HG03342 (cell line): ENCODE measurements around the gene FLT3.
"Not testable (repeated sequence)": the region's sequence is repeated elsewhere in the genome, so short reads cannot be mapped to it uniquely, and the experiment has no call there.

ENCODE experiments used
- ATAC-seq: cut with Tn5 transposase; IDR thresholded peaks from one replicate; pipeline ENCODE4 v1.9.1; 2021; ENCODE audit warnings: mild to moderate bottlenecking, moderate library complexity; ENCODE audit not compliant: unreplicated experiment

The FLT3 gene

DNA sequence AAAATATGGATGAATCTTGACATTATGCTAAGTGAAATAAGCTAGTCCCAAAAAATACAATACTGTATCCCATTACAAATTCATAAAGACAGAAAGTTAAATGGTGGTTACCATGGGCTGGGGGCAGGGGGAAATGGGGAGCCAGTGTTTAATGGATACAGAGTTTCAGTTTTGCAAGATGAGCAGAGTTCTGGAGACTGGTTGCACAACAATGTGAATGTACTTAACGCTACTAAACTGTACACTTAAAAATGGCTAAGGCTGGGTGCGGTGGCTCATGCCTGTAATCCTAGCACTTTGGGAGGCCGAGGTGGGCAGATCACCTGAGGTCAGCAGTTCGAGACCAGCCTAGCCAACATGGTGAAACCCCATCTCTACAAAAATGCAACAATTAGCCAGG lies 1.5 kb upstream of the FLT3 start:
- not testable (repeated sequence) for ATAC-seq

DNA sequence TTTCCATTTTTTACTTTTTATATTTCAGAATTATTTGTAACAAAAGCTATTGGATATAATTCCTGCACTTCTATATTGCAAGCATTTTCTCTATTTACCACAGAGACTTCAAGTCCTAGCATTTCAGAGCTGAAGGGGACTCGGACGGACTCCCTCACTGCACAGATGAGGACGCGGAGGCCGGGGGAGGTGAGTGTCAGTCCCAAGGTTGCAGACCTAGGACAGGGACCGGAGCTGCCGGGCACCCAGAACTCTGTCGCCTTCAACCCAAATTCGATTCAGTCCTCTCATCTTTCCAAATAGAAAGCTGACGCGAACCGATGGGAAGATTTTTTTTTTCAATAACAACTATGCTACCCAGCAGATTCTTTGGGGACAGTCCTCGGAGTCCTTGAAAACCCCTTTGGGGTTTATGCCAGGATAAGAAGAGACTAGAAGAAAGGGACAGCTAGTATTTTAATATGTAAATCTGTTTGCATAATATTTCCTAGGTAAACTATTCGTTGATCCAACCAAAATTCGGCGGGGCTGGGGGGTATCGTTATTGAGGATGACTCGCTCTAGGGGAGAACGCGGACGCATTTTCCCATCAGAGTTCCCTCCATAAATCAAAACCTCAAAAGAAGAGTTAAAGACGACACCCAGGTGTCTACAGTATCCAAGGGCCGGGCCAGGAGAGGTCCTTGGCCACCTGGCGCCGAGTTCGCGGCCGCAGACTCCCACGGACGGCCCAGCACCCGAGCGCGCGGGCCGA lies 803 bp downstream of the FLT3 start:
- ATAC-seq = no peak

DNA sequence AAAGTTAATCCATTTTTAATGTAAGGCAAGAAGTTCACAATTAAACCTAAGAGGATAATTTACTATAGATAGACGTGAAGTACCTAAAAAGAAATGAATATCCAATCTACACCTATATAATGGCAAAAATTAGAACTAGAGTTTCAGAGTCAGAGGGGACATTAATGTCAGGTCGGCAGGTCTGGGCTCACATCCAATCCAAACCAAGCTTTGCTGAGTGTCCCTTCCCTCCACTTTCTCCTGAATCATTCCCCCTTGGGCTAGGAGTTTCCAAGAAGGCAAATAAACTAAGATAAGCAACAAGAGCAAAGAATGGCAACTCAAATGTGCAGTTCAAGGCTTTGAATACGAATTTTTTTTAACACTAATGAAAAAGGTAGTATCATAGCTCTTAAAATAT lies 2.9 kb downstream of the FLT3 start:
- ATAC-seq = no peak

DNA sequence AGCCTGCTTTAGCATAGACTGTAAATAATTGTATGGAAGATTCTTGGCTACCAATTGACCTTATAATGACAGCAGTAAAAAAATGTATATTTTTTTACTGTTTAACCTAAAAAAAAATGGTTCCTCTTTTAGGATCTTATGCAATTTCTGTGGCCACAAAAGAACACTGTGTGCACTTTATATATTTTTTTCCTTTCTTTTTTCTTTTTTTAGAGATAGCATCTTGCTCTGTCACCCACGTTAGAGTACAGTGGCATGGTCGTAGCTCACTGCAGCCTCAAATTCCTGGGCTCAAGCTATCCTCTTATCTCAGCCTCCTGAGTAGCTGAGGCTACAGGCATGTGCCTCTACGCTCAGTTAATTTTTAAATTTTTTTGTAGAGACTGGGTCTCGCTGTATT lies 6.1 kb downstream of the FLT3 start:
- no peak for ATAC-seq

DNA sequence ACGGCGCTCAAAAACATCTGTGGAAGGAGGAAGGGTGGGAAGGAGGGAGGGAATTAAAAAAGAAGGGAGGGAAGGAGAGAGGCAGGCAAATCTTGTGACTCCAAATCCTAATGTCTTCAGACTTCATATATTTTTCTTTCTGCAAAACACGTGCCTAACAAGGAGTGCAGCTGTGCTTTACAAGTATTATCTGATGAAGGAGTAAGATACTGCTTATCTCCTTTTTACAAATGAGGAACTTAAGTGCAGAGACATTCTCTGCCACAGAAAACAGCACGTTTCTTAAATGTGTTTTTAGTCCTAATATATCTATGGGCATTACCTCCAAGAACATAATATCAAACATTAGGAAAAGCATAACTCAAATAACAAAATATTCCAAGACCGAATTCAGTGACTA lies 6.5 kb downstream of the FLT3 start:
- no peak for ATAC-seq

DNA sequence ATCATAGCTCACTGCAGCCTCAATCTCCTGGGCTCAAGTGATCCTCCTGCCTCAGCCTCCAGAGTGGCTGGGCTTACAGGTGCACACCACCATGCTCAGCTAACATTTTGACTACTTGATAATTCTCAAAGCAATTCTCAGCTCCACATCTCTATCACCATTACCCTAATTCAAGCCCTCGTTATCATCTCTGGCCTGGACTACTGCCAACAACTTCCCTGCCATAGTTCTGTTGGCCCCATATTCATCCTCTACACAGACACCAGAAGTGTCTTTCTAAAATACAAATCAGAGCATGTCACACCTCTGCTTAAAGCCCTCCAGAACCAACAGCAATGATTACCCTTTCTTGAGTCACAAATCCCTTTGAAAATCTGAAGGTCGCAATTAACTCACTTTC lies 7.9 kb downstream of the FLT3 start:
- ATAC-seq = no peak

DNA sequence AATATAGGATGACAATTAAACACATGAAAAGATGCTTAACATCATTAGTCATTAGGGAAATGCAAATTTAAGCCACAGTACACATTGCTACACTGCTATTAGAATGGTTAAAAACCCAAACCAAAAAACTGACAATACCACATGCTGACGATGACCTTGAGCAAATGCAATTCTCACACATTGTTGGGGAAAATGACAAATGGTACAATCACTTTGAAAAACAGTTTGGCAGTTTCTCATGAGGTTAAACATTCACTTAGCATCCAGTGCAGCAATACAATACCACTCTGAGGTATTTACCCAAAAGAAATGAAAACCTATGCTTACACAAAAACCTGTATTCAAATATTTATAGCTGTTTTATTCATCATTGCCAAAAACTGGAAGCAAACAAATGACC lies 11.3 kb downstream of the FLT3 start:
- ATAC-seq = no peak

DNA sequence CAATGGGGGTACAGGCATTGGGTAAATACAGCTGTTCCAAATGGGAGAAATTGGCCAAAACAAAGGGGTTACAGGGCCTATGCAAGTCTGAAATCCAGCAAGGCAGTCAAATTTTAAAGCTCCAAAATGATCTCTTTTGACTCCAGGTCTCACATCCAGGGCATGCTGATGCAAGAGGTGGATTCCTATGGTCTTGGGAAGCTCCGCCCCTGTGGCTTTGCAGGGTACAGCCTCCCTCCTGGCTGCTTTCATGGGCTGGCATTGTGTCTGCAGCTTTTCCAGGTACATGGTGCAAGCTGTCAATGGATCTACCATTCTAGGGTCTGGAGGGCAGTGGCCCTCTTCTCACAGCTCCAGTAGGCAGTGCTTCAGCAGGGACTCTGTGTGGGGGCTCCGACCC lies 22.6 kb downstream of the FLT3 start:
- not testable (repeated sequence) for ATAC-seq

DNA sequence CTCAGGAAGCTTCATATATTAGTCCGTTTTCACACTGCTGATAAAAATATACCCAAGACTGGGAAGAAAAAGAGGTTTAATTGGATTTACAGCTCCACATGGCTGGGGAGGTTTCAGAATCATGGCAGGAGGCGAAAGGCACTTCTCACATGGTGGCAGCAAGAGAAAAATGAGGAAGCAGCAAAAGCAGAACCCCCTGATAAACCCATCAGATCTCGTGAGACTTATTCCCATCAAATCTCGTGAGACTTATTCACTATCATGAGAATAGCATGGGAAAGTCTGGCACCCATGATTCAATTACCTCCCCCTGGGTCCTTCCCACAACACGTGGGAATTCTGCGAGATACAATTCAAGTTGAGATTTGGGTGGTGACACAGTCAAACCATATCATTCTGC lies 23.1 kb downstream of the FLT3 start:
- no peak for ATAC-seq

DNA sequence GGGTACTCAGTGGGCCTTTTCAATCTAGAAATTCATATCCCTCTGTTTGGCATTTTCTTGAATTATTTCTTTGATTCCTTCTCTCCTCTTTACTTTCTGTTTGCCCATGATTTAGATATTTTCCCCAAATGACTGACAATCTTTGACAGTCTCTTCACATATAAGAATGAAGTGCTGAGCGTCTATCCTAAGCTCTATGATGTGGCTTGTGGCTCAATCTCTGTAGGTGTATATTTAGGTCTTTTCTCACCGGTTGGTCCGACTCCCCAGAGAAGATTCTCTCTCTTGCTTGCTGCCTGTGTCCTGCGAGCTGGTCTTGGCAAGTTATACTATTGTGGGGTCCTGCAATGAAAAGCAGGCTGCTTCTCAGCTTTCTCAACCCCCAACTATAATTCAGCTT lies 29.0 kb downstream of the FLT3 start:
- no peak for ATAC-seq

DNA sequence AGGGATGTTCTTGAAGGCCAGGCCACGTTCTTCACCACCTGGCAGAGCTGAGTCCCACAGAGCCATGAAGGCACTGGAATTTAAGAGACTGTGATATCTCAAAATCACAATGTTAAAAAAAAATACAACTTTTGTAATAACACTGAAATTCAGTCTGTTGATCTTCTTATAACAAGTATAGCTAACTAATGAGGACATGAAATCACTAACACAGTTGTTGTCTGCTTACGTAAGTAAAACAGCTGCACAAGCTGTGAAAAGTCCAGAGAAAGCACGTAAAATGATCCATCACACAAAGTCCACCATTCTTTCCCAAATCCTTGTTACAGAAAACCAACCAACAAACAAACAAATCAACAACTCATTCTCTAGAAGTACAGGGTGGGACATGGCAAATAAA lies 32.9 kb downstream of the FLT3 start:
- no peak for ATAC-seq

DNA sequence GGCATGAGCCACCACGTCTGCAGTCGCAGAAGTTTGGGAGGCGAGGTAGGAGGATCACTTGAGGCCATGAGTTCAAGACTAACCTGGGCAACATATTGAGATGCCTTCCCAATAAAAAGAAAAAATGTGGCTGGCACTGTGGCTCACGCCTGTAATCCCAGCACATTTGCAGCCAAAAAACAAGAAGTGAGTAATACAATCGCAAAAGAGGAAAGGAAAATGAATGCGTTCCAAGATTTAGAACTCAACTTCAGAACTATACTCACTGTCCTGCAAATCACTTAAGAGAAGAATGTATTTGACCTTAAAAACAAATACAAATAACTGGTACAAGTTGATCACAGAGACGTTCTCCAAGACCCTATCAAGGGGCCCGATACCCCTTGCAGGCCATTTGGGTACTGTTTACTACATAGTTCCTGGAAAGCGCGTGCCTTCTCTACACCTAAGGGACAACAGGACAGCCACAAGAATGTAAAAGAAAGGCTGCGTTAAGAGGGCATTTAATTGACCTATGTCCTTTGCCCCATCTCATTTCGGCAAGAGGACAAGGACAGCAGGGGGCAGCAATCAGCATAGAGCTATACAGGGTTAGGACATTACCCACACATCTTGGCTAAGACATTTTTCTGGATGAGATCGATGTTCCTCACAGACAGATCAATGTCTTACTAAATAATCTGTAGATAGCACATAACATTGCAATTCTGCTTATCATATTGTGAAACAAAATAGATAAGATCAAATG lies 41.3 kb downstream of the FLT3 start:
- ATAC-seq = no peak

DNA sequence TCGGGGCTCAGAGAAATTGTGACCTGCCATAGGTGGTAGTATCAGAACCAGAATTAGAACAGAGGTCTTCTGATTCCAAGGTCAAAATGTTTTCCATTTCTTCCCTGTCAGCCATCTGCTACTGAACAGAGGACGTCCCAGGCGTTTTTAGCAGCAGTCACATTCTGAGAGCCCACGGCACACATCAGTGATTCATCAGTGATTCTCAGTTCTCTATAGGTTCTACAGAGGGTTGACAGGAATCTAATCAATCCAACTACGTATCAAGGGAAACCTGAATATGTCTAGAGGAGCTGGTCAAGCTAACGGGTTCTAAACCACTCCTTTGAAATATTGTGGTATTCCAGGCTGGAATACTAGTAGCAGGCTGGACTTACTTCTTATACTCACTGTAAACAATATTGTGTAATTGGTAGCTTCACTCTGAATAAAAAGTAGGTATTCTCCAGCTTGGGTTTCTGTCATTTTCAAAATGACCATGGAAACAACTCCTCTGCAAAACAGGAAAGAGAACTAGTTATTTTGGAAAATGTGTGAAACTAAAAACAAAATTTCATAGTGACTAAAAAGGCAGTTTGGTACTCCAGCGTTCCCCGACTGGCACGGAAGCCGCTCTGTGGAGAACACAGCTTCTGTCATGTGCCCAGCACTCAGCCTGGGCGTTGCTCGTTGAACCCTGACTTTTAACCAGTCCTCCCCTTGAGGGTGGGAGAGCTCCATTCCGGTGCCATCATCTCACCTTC lies 43.2 kb downstream of the FLT3 start:
- ATAC-seq = peak; percentile 70

DNA sequence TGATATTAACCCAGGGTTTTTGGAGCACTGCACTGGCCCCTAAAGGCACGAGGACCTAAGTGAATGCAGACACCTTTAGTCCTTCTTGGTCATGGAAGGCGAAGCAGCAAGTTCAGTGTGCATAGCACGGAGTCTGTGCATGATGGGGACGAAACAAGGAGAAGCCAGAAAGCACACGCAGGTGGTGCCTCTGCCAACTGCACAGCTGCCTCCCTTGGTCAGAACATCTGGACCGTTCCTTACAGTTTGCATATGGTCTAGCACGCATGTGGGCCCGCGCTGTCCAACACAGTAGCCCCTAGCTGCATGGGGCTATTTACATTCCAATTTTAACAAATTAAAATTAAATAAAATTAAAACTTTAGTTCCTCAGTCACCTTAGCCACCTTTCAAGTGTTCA lies 44.0 kb downstream of the FLT3 start:
- ATAC-seq = no peak

DNA sequence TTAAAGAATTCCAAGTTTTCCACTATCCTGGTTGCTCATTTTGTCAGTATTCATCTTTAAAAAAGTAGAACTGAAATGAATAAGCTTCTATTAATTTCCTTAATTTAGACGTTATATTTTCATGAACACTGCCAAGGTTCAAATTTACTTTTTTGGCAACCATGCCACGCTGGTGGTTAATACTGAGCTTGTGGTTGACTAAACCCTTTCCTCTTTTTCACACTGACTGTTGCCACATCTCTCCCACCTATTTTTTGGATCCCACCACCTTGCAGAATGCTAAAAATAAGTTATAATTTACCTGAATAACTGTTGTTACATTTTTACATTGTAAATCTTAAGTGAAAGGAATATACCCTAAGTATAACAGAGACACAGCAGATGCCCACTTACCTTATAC lies 45.0 kb downstream of the FLT3 start:
- ATAC-seq = no peak

DNA sequence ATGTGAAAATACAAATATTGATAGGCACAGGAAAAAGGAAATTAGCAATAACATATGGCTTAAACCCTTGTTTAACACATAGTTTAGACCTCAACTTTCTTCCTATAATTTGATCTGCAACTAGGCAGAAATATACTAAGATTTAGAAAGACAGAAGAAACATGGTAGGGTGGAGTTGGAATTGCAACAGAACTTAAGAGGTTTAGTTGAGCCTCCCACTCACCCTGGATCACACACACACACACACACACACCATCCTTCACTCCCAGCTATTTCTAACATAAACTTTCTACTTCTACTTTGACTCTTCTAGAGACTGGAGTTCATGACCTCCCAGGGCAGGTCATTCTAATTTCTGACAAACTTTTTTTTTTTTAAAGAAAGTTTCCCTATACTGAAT lies 47.4 kb downstream of the FLT3 start:
- ATAC-seq = no peak

DNA sequence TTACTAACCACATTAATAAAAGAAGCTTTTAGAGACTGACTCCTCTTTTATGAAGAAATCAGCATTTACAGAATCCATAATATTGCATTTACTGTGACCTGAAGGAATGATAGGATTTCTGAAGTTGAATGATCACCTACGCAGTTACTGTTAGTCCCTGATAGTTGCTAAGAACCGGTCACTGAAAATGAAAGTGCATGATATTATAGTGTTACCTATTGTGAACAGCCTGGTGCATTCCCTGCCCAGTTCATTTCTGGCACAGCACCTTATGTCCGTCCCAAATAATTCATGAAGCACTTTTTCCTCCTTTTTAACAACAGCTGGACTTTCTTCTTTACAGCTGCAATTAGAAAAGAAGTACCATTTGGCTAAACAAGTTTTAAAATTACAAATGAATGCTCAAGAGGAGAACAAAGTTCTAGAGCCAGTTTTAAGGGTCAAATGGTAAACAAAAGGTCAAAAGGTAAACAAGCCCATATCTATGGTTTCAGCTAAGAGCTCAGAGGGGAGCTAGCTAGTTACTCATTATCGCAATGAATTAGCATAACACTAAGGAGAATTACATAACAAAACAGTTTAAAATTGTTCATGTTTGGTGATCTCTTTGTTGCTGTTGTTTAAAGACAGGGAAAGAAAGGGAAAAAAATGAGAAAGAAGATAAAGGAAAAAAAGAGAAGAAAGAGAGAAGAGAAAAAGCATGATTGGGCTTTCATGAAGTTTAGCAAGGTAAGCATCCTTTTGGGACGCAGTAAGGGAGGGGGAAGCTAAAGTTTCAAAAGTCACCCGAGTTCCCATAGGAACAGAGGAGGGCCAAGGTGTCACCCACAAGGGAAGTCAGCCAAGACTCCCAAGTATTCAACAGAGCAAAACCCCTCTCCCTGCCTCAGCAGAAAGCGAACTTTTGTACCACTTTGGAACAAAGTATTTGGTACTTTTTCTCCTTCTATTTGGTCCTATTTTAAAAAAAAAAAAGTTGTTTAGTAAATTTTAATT lies 50.2 kb downstream of the FLT3 start:
- ATAC-seq = peak; percentile 54

DNA sequence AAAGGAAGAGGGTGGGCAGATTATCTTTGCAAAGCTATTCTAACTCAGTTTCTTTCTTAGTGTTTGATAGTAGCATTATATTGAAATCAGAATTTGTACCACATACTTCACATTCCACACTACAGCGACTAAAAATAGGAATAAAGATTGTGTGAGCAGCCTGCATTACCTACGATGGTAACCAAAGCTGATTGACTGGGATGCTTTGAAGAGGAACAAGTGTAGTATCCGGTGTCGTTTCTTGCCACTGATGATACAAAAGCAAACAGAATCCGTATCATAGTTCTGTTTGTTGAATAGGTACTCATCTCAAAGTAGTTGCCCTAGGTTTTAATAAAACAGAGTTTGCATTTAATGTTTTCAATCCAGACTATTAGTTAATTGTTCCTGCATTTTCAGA lies 51.2 kb downstream of the FLT3 start:
- ATAC-seq = no peak

DNA sequence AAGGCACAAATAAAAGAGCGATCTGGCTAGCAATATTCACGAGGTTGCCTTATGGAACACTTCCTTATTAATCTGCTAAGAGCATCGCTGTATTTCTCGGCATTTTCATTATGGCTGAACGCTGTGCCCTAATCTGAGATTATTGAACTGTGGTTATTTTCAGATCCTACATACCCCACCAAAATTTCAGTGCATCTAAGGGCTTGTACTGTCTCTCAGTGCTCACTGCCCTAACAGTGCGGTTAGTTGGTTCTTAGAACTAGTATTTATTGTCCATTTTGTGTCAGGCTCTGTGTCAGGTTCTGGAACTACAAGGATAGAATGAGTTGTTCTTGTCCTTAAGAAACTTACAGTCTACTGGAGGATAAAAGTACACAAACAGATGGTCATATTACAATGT lies 51.6 kb downstream of the FLT3 start:
- ATAC-seq = no peak

DNA sequence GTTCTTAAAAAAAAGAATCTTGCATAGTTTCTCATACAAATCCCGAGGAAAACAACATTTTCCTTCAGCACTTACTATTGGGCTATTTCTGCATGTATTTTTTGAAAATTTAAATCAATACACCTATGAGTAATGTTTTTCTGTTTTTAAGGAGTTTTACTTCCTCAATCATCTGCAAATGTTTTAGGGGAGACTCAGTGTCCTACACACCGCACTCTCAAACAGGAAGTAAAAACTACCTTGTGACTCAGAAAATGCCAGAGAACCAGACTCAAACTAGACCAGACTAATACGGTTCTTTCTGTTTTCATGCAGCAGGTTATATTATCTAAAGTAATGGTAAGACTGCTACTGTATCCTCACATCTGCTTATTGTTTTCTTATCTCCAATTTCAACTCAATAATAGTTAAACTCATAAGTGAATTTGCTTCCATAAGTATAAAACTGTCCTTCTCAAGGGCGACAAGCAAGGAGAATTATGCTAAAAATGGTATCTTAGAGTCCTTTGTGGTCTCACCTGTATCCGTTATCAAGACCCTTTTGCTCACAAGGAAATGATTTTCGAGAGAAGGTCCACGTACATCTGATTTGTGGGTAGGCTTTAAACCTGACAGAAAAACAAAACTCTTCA lies 52.5 kb downstream of the FLT3 start:
- peak; percentile 78 for ATAC-seq
